PFSK-1 (cell line): ENCODE data around the gene POLR1B.

ENCODE experiments used
- POLR2AphosphoS5 ChIP-seq: IDR thresholded peaks from 2 replicates; pipeline ENCODE4 v1.6.1; 2012; ENCODE audit warnings: low read depth, mild to moderate bottlenecking, control low read depth, low read length, moderate library complexity
- REST ChIP-seq, 2 experiments: IDR thresholded peaks; 2 replicates each; pipeline versions ENCODE4 v1.6.1 to v1.8.0; 2011 to 2012; ENCODE audit warnings: low read depth in 2 of 2, low read length in 2 of 2, control low read depth in 1 of 2, inconsistent platforms in 1 of 2, mild to moderate bottlenecking in 1 of 2, moderate library complexity in 1 of 2; ENCODE audit not compliant: insufficient read depth in 1 of 2
- SIN3A ChIP-seq: IDR thresholded peaks from 2 replicates; pipeline ENCODE4 v1.6.1; 2012; ENCODE audit warnings: mild to moderate bottlenecking, low read length, moderate library complexity, borderline replicate concordance; ENCODE audit not compliant: insufficient read depth
- TAF1 ChIP-seq: IDR thresholded peaks from 2 replicates; pipeline ENCODE4 v1.6.1; 2012; ENCODE audit warnings: low read length, control low read depth, borderline replicate concordance; ENCODE audit not compliant: insufficient read depth

GRCh38 chr2:112530728-112531127 is 11.5 kb upstream of the POLR1B start:
- TF ChIP-seq POLR2AphosphoS5 (no peak), REST (IDR thresholded peaks at IDR 0.05; ENCODE audit: insufficient read depth in 1 of 2, low read depth in 2 of 2, low read length in 2 of 2) (no peak), TAF1 (no peak), SIN3A (no peak)
